ENCODE results near the gene ZIC2. TPM values are rescaled to one million over a fixed set of nuclear protein-coding genes. Genes with fewer than 3 reads are reported as not detected.

The ZIC2 gene
- total RNA-seq, 1 experiment from 2014 or later = 44.4 TPM

DNA sequence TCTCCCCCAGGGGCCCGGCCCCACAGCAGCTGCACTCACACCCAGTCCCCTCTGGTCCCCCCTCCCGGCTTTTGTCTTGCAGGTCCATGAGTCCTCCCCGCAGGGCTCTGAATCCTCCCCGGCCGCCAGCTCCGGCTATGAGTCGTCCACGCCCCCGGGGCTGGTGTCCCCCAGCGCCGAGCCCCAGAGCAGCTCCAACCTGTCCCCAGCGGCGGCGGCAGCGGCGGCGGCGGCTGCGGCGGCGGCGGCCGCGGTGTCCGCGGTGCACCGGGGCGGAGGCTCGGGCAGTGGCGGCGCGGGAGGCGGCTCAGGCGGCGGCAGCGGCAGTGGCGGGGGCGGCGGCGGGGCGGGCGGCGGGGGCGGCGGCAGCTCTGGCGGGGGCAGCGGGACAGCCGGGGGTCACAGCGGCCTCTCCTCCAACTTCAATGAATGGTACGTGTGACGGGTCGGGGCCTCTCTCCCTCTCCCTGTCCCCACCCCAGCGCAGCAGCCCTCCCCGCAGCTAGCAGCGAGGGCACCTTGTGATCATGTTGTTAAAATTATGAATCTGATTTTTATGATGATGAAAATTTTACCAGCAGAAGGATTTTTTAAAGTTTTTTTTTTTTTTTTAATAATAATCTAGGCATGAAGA, 3.8 kb downstream of the ZIC2 start:
- Histone ChIP-seq H3K36me3 (ENCODE audit: control insufficient read depth in 1 of 2, insufficient read depth in 2 of 2, low read length in 2 of 2) (peaks cover 0 to 6% of the 10 kb centered on the region in 2 experiments; a peak in 2 of 4 replicates), H3K9me2 (ENCODE audit: insufficient read depth) (no peaks in the 10 kb centered on the region), H3K9ac (ENCODE audit: low read length) (no peak overlapping the region), H3K4me2 (ENCODE audit: low read length) (no peak overlapping the region), H3K79me2 (ENCODE audit: insufficient read depth, low read length) (peaks cover 32% of the 10 kb centered on the region), H3K9me3 (ENCODE audit: control insufficient read depth in 1 of 2, insufficient read depth in 1 of 2, low read depth in 1 of 2, low read length in 2 of 2) (no peaks in the 10 kb centered on the region), H2AFZ (ENCODE audit: low read depth, low read length, poor library complexity, severe bottlenecking) (no peak overlapping the region), H4K20me1 (ENCODE audit: insufficient read depth) (no peaks in the 10 kb centered on the region), H3K4me3 (replicated peaks in 1 of 2; ENCODE audit: low read depth in 1 of 2, low read length in 2 of 2) (no peak overlapping the region), H3K4me1 (ENCODE audit: control insufficient read depth in 1 of 2, insufficient read depth in 2 of 2, low read length in 2 of 2) (peaks cover 12 to 14% of the 10 kb centered on the region in 2 experiments), H3K27ac (ENCODE audit: low read depth, low read length) (no peak overlapping the region), H3K27me3 (ENCODE audit: insufficient read depth, low read length) (no peaks in the 10 kb centered on the region)
- POLR2A ChIA-PET = no interaction called here
- RAD21 ChIA-PET (ENCODE audit: low non-redundant PET in 1 of 2, low total read pairs in 2 of 2, uncharacterized antibody in 2 of 2, unreplicated experiment in 2 of 2) = no interaction called here
- intact Hi-C loops (cut with micrococcal nuclease) = no loop called here
- no peak for DNase-seq (ENCODE audit: low read depth, low spot score)
- no TSS peak for BruUV-seq (replicated peaks)
- CTCF ChIA-PET = no interaction called here
- no peak for TF ChIP-seq CEBPB (IDR thresholded peaks at IDR 0.05; ENCODE audit: low read depth)
- TF ChIP-seq CBX3 (IDR thresholded peaks at IDR 0.05; ENCODE audit: low read depth) = no peak
- TF ChIP-seq JUND (IDR thresholded peaks at IDR 0.05) = no peak
- TF ChIP-seq, protein P1, sequence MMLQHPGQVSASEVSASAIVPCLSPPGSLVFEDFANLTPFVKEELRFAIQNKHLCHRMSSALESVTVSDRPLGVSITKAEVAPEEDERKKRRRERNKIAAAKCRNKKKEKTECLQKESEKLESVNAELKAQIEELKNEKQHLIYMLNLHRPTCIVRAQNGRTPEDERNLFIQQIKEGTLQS (IDR thresholded peaks at IDR 0.05) = no peak
- TF ChIP-seq, protein P2, sequence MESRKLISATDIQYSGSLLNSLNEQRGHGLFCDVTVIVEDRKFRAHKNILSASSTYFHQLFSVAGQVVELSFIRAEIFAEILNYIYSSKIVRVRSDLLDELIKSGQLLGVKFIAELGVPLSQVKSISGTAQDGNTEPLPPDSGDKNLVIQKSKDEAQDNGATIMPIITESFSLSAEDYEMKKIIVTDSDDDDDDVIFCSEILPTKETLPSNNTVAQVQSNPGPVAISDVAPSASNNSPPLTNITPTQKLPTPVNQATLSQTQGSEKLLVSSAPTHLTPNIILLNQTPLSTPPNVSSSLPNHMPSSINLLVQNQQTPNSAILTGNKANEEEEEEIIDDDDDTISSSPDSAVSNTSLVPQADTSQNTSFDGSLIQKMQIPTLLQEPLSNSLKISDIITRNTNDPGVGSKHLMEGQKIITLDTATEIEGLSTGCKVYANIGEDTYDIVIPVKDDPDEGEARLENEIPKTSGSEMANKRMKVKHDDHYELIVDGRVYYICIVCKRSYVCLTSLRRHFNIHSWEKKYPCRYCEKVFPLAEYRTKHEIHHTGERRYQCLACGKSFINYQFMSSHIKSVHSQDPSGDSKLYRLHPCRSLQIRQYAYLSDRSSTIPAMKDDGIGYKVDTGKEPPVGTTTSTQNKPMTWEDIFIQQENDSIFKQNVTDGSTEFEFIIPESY (IDR thresholded peaks at IDR 0.05; ENCODE audit: extremely low read depth, insufficient replicate concordance, low read length) = no peak
- no peak for TF ChIP-seq RAD21 (IDR thresholded peaks at IDR 0.05; ENCODE audit: low read depth)
- TF ChIP-seq FOSL1 (IDR thresholded peaks at IDR 0.05; ENCODE audit: low read depth) = no peak
- TF ChIP-seq EZH2 (IDR thresholded peaks at IDR 0.05) = no peak
- TF ChIP-seq POLR2A (IDR thresholded peaks at IDR 0.05; ENCODE audit: borderline replicate concordance, extremely low read depth, insufficient read depth, insufficient read length) = no peak
- TF ChIP-seq EGR1 (IDR thresholded peaks at IDR 0.05; ENCODE audit: low read depth) = no peak
- TF ChIP-seq ELF1 (IDR thresholded peaks at IDR 0.05; ENCODE audit: borderline replicate concordance, low read depth) = no peak
- TF ChIP-seq, protein P3, sequence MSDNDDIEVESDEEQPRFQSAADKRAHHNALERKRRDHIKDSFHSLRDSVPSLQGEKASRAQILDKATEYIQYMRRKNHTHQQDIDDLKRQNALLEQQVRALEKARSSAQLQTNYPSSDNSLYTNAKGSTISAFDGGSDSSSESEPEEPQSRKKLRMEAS (IDR thresholded peaks at IDR 0.05) = no peak
- no peak for TF ChIP-seq ZFX (IDR thresholded peaks at IDR 0.05)
- no peak for TF ChIP-seq SRF (IDR thresholded peaks at IDR 0.05; ENCODE audit: low read depth)
- TF ChIP-seq, protein P4, sequence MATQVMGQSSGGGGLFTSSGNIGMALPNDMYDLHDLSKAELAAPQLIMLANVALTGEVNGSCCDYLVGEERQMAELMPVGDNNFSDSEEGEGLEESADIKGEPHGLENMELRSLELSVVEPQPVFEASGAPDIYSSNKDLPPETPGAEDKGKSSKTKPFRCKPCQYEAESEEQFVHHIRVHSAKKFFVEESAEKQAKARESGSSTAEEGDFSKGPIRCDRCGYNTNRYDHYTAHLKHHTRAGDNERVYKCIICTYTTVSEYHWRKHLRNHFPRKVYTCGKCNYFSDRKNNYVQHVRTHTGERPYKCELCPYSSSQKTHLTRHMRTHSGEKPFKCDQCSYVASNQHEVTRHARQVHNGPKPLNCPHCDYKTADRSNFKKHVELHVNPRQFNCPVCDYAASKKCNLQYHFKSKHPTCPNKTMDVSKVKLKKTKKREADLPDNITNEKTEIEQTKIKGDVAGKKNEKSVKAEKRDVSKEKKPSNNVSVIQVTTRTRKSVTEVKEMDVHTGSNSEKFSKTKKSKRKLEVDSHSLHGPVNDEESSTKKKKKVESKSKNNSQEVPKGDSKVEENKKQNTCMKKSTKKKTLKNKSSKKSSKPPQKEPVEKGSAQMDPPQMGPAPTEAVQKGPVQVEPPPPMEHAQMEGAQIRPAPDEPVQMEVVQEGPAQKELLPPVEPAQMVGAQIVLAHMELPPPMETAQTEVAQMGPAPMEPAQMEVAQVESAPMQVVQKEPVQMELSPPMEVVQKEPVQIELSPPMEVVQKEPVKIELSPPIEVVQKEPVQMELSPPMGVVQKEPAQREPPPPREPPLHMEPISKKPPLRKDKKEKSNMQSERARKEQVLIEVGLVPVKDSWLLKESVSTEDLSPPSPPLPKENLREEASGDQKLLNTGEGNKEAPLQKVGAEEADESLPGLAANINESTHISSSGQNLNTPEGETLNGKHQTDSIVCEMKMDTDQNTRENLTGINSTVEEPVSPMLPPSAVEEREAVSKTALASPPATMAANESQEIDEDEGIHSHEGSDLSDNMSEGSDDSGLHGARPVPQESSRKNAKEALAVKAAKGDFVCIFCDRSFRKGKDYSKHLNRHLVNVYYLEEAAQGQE (IDR thresholded peaks at IDR 0.05; ENCODE audit: low read depth) = no peak
- no peak for TF ChIP-seq YY1 (IDR thresholded peaks at IDR 0.05; ENCODE audit: extremely low read depth, insufficient replicate concordance, low read depth, low read length)
- no peak for TF ChIP-seq EZH2phosphoT487 (IDR thresholded peaks at IDR 0.05; ENCODE audit: borderline replicate concordance)
- no peak for ATAC-seq

Measured in HCT116 (cell line).